ENCODE measurements around the gene SCFD2. TPM values are rescaled to one million over a fixed set of nuclear protein-coding genes. Genes with fewer than 3 reads are reported as not detected.

Gene SCFD2
- total and polyA plus RNA-seq, 10 of the 15 experiments (the other 5 are each of a cell fraction or from before 2014, with no cell fraction given) = 4.8 to 37.6 (median 24.9) TPM

DNA sequence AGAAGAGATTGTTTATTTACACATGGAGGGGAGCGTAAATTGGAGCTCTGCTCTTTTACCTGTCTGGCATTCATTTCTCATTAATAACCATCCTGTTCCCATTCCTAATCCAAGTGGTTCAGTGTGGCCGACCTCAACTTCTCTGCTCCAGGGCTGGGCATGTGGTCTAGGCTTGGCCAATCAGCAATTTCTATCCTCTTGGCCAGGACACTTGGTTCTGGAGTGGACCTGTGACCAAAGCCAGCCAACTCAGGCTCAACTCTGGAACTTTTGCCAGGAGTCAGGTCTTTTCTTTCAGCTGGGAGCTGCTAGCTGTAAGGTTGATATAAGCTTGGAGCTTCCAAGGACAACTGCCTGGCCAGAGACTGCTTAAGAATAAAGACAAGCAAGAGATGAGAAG is 519.4 kb downstream of the SCFD2 start:
- intact Hi-C loops (cut with micrococcal nuclease; ENCODE audit: unreplicated experiment) = no loop called here
- POLR2A ChIA-PET = no interaction called here
- FAIRE-seq (no peak), ATAC-seq (no peak), DNase-seq (ENCODE audit: low read depth, low spot score) (no peak)
- Histone ChIP-seq H2AFZ (ENCODE audit: control insufficient read depth, low read depth, low read length) (no peak overlapping the region), H4K20me1 (ENCODE audit: control insufficient read depth, insufficient read depth) (no peaks in the 10 kb centered on the region), H3K4me3 (no peak overlapping the region), H3K4me2 (ENCODE audit: control insufficient read depth, insufficient read depth) (no peak overlapping the region), H3K4me1 (ENCODE audit: control insufficient read depth, insufficient read depth, low read length) (no peaks in the 10 kb centered on the region), H3K27ac (ENCODE audit: control insufficient read depth, insufficient read depth) (no peak overlapping the region), H3K9ac (ENCODE audit: control insufficient read depth, insufficient read depth, low read length) (no peak overlapping the region), H3K9me3 (replicated peaks; ENCODE audit: control insufficient read depth, insufficient read depth, low read length) (no peaks in the 10 kb centered on the region), H3K27me3 (replicated peaks in 1 of 2; ENCODE audit: control insufficient read depth in 2 of 2, insufficient read depth in 2 of 2, low read length in 1 of 2) (no peaks in the 10 kb centered on the region; a peak in 1 of 4 replicates), H3K36me3 (ENCODE audit: control insufficient read depth in 2 of 2, insufficient read depth in 2 of 2, low read length in 1 of 2) (no peaks in the 10 kb centered on the region), H3K79me2 (ENCODE audit: control insufficient read depth, insufficient read depth, low read length) (no peaks in the 10 kb centered on the region)
- RAD21 ChIA-PET (ENCODE audit: unreplicated experiment) = no interaction called here
- SMC1A ChIA-PET (ENCODE audit: uncharacterized antibody, unreplicated experiment) = interaction anchor here (0.8 to 1.0 kb wide), 2 partner anchors 10 to 15 kb away, joined by 3 read pairs; no protein-coding TSS in a partner anchor
- no peak for TF ChIP-seq TARDBP (IDR thresholded peaks at IDR 0.05; ENCODE audit: borderline replicate concordance)
- no peak for TF ChIP-seq MYC (IDR thresholded peaks at IDR 0.05; ENCODE audit: insufficient read depth, insufficient read length, insufficient replicate concordance, low read length, severe bottlenecking)
- TF ChIP-seq, protein P1, sequence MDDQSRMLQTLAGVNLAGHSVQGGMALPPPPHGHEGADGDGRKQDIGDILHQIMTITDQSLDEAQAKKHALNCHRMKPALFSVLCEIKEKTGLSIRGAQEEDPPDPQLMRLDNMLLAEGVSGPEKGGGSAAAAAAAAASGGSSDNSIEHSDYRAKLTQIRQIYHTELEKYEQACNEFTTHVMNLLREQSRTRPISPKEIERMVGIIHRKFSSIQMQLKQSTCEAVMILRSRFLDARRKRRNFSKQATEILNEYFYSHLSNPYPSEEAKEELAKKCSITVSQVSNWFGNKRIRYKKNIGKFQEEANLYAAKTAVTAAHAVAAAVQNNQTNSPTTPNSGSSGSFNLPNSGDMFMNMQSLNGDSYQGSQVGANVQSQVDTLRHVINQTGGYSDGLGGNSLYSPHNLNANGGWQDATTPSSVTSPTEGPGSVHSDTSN (IDR thresholded peaks at IDR 0.05; ENCODE audit: insufficient replicate concordance, low read depth, low read length) = no peak
- no peak for TF ChIP-seq EP300 (IDR thresholded peaks at IDR 0.05; ENCODE audit: borderline replicate concordance in 1 of 2, control insufficient read depth in 1 of 2, low read depth in 2 of 2, low read length in 2 of 2)
- TF ChIP-seq ZNF274 (IDR thresholded peaks at IDR 0.05; ENCODE audit: insufficient read depth, insufficient read length) = no peak
- no peak for TF ChIP-seq FOXK2 (IDR thresholded peaks at IDR 0.05)
- TF ChIP-seq CBFB (IDR thresholded peaks at IDR 0.05; ENCODE audit: low read depth) = no peak
- TF ChIP-seq PAX8 (IDR thresholded peaks at IDR 0.05) = no peak
- TF ChIP-seq, protein P2, sequence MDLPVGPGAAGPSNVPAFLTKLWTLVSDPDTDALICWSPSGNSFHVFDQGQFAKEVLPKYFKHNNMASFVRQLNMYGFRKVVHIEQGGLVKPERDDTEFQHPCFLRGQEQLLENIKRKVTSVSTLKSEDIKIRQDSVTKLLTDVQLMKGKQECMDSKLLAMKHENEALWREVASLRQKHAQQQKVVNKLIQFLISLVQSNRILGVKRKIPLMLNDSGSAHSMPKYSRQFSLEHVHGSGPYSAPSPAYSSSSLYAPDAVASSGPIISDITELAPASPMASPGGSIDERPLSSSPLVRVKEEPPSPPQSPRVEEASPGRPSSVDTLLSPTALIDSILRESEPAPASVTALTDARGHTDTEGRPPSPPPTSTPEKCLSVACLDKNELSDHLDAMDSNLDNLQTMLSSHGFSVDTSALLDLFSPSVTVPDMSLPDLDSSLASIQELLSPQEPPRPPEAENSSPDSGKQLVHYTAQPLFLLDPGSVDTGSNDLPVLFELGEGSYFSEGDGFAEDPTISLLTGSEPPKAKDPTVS (IDR thresholded peaks at IDR 0.05; ENCODE audit: low read depth, low read length) = no peak
- TF ChIP-seq ZNF217 (IDR thresholded peaks at IDR 0.05) = no peak
- TF ChIP-seq CBX3 (IDR thresholded peaks at IDR 0.05; ENCODE audit: borderline replicate concordance, low read depth) = no peak
- no peak for TF ChIP-seq TBL1XR1 (IDR thresholded peaks at IDR 0.05; ENCODE audit: low read depth, low read length)
- TF ChIP-seq ASH2L (IDR thresholded peaks at IDR 0.05; ENCODE audit: borderline replicate concordance, low read depth) = no peak
- no peak for TF ChIP-seq HDGF (IDR thresholded peaks at IDR 0.05)
- TF ChIP-seq RCOR1 (conservative IDR thresholded peaks at IDR 0.05; ENCODE audit: low read depth, low read length) = no peak
- no peak for TF ChIP-seq IKZF1 (conservative IDR thresholded peaks at IDR 0.05)
- in situ Hi-C loops (cut with MboI) = no loop called here
- no TSS peak for BruUV-seq (replicated peaks)
- whole genome bisulfite sequencing (ENCODE audit: insufficient coverage, insufficient replicate concordance, low lambda C conversion rate, missing lambda C conversion rate) = 47% methylated on average over 2 of the region's 2 CpGs
- CTCF ChIA-PET = no interaction called here
